Tibial nerve (tissue), 4 donors: ENCODE results near the gene CLIP3.

Experiments
- CTCF ChIP-seq, 5 experiments: fragments of 200-600 bp in 3 of 5; fragments of 450-650 bp in 2 of 5; sonication (generic) in 3 of 5; IDR thresholded peaks; one replicate each; pipeline ENCODE4 v1.5.1; 2016 to 2019; ENCODE audit warnings: antibody characterized with exemption in 5 of 5, mild to moderate bottlenecking in 3 of 5, moderate library complexity in 2 of 5
- EP300 ChIP-seq, 2 donors: sonication (generic); formaldehyde crosslinking; IDR thresholded peaks; one replicate each; pipeline ENCODE4 v1.6.1; 2017; ENCODE audit warnings: antibody characterized with exemption in 2 of 2, mild to moderate bottlenecking in 1 of 2

- TF ChIP-seq CTCF (IDR thresholded peaks at IDR 0.05): no peak
- no peak for TF ChIP-seq EP300 (IDR thresholded peaks at IDR 0.05)
Measured at GRCh38 chr19:36058481-36059179, 26.0 kb upstream of the CLIP3 start.
